ENCODE data around the gene BZW2. TPM values are rescaled to one million over a fixed set of nuclear protein-coding genes. Genes with fewer than 3 reads are reported as not detected.
A peak's percentile ranks its signal among the peaks of the same experiment; 100 is the strongest.

Gene BZW2
- total RNA-seq, 1 donor from 2014 or later, result 89.8 TPM

GRCh38 chr7:16688249-16688648, 42.3 kb downstream of the BZW2 start:
- DNase-seq (ENCODE audit: extremely low spot score, unreplicated experiment), result no peak
- H3K27ac Mint-ChIP-seq, result peak overlapping the region; percentile 80
- TF ChIP-seq, protein P1, sequence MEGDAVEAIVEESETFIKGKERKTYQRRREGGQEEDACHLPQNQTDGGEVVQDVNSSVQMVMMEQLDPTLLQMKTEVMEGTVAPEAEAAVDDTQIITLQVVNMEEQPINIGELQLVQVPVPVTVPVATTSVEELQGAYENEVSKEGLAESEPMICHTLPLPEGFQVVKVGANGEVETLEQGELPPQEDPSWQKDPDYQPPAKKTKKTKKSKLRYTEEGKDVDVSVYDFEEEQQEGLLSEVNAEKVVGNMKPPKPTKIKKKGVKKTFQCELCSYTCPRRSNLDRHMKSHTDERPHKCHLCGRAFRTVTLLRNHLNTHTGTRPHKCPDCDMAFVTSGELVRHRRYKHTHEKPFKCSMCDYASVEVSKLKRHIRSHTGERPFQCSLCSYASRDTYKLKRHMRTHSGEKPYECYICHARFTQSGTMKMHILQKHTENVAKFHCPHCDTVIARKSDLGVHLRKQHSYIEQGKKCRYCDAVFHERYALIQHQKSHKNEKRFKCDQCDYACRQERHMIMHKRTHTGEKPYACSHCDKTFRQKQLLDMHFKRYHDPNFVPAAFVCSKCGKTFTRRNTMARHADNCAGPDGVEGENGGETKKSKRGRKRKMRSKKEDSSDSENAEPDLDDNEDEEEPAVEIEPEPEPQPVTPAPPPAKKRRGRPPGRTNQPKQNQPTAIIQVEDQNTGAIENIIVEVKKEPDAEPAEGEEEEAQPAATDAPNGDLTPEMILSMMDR (conservative IDR thresholded peaks at IDR 0.05), result no peak
- peak overlapping the region; percentile 27 for H3K4me3 Mint-ChIP-seq
- H3K27me3 Mint-ChIP-seq, result no peaks in the 10 kb centered on the region
- peaks cover 4% of the 10 kb centered on the region for H3K9me3 Mint-ChIP-seq
- H3K36me3 Mint-ChIP-seq, result peaks cover 52% of the 10 kb centered on the region
- H3K4me1 Mint-ChIP-seq (ENCODE audit: unreplicated experiment), result peaks cover 15% of the 10 kb centered on the region

DNA sequence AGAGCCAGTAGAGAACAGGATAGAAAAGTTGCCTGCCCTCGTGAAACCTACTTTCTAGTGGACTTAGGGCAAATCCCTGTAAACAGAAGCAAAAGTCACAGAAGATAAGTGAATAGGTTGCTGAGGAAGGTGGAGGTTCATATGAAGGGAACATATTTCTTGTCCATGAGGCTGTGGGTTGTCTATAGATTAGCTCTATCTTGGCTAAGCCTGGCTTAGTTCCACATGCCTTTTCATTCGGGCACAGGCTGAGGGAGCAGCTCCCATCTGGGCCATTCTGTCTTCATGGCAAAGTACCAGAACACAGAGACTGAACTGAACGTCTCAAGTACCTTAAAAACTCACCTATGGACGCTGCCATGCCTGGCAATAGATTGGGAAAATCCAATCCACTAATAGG, 45.3 kb downstream of the BZW2 start:
- peaks cover 4% of the 10 kb centered on the region for H3K9me3 Mint-ChIP-seq
- H3K4me3 Mint-ChIP-seq, result no peak overlapping the region
- H3K36me3 Mint-ChIP-seq, result peaks cover 41% of the 10 kb centered on the region
- H3K4me1 Mint-ChIP-seq (ENCODE audit: unreplicated experiment), result peaks cover 5% of the 10 kb centered on the region
- TF ChIP-seq, protein P1 (conservative IDR thresholded peaks at IDR 0.05), result no peak
- no peaks in the 10 kb centered on the region for H3K27me3 Mint-ChIP-seq
- no peak for DNase-seq (ENCODE audit: extremely low spot score, unreplicated experiment)
- no peak overlapping the region for H3K27ac Mint-ChIP-seq

GRCh38 chr7:16693601-16694318, 47.8 kb downstream of the BZW2 start:
- no peak for DNase-seq (ENCODE audit: extremely low spot score, unreplicated experiment)
- Mint-ChIP-seq H3K9me3 (no peaks in the 10 kb centered on the region), H3K27ac (no peak overlapping the region), H3K4me3 (no peak overlapping the region), H3K36me3 (peaks cover 48% of the 10 kb centered on the region), H3K27me3 (no peaks in the 10 kb centered on the region), H3K4me1 (ENCODE audit: unreplicated experiment) (peaks cover 6% of the 10 kb centered on the region)
- TF ChIP-seq, protein P1 (conservative IDR thresholded peaks at IDR 0.05), result no peak

DNA sequence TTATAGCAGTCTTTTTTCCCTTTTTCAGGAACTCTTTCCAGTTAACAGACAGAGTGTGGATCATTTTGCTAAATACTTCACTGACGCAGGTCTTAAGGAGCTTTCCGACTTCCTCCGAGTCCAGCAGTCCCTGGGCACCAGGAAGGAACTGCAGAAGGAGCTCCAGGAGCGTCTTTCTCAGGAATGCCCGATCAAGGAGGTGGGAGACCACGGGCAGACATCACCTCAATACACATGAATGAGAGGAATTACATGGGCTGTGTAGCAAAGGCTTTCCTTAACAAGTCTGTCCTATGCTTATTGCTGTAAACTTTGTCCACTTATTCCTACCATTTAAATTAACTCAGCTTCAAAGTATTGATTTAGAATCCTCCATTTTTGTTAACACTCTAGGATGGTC, 48.8 kb downstream of the BZW2 start:
- H3K36me3 Mint-ChIP-seq, result peaks cover 49% of the 10 kb centered on the region
- no peak overlapping the region for H3K4me3 Mint-ChIP-seq
- TF ChIP-seq, protein P1 (conservative IDR thresholded peaks at IDR 0.05), result no peak
- H3K27me3 Mint-ChIP-seq, result no peaks in the 10 kb centered on the region
- DNase-seq (ENCODE audit: extremely low spot score, unreplicated experiment), result no peak
- H3K9me3 Mint-ChIP-seq, result no peaks in the 10 kb centered on the region
- H3K4me1 Mint-ChIP-seq (ENCODE audit: unreplicated experiment), result peaks cover 6% of the 10 kb centered on the region
- H3K27ac Mint-ChIP-seq, result peak overlapping the region; percentile 6

DNA sequence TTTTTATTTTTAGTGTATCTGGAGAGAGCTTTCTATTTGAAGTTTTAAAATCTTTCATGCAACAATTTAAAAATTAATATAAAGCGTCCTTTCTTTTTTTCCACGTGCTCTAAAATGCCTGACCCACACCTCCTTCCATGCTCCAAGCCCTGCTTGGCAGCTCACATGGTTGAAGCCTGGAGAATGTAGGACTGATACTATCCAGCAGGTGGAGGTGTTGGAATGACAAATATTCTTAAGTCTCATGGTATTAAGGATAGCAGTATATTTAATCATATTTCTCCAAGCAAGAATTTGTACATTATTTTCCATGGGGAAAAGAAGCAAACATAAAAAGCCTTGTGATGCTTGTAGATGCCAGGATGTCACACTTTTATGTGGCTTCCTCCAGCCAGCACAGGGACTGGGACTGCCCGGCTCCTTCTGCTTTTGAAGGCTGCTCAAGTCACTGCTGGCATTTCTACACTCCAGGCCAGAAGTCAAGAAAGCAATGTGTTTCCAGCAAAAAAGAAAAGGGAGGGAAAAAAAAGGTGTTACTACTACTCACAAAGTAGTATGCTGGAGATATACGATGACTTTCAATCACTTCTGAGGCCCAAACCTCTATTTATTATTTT, 49.7 kb downstream of the BZW2 start:
- TF ChIP-seq, protein P1 (conservative IDR thresholded peaks at IDR 0.05), result peak; percentile 74
- H3K4me3 Mint-ChIP-seq, result no peak overlapping the region
- no peaks in the 10 kb centered on the region for H3K9me3 Mint-ChIP-seq
- no peak overlapping the region for H3K27ac Mint-ChIP-seq
- H3K4me1 Mint-ChIP-seq (ENCODE audit: unreplicated experiment), result peaks cover 6% of the 10 kb centered on the region
- H3K36me3 Mint-ChIP-seq, result peaks cover 53% of the 10 kb centered on the region
- no peaks in the 10 kb centered on the region for H3K27me3 Mint-ChIP-seq
- DNase-seq (ENCODE audit: extremely low spot score, unreplicated experiment), result no peak
